Renal cortex interstitium (tissue), 11 donors: ENCODE measurements around the gene RTKN2. TPM values are rescaled to one million over a fixed set of nuclear protein-coding genes. Genes with fewer than 3 reads are reported as not detected.

Experiments
- DNase-seq, 11 donors: peaks; one replicate each; pipeline ENCODE4 v3.0.0-alpha.2; 2013; ENCODE audit warnings: low read depth in 9 of 11, low spot score in 4 of 11; ENCODE audit errors: extremely low read depth in 1 of 11
- polyA plus RNA-seq, 3 donors: library from polyadenylated mRNA; unstranded; fragments of 120-200 nt; gene quantifications; one replicate each; pipeline ENCODE4 v1.2.1, GENCODE V29; 2013; ENCODE audit not compliant: insufficient read length in 3 of 3

Gene RTKN2
- polyA plus RNA-seq, 3 donors = 11.2 to 13.9 (median 11.6) TPM

DNA sequence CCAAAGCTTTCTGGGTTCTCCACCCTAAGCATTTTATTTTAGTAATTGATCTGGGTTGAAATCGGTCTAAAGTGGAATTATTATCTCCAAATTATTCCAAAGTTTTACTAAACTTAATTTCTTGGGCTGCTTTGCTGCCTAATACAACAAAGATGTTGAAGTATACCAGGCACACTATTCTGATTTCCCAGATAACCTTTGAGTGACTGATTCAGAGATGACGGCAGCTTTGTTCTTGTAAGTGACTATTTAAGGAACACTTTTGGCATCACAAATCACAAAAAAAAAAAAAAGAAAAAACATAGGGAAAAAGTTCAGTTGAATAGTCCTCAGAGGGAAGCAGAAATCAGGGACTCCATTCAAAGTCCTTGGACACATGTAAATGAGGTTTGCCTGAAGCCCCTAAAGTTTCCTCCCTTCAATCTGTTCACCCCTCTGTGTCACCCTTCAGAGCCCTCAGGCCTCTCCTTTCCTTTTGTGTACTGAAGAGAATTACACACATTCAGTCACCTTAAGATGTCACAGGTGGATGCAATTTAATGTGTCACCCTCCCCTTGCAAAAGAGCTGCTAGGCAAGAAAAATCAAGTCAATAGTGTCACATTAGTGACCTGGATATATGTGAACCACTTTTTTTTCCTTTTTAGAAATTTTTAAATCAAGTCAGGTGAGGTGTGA is 81.5 kb downstream of the RTKN2 start:
- no peak for DNase-seq

DNA sequence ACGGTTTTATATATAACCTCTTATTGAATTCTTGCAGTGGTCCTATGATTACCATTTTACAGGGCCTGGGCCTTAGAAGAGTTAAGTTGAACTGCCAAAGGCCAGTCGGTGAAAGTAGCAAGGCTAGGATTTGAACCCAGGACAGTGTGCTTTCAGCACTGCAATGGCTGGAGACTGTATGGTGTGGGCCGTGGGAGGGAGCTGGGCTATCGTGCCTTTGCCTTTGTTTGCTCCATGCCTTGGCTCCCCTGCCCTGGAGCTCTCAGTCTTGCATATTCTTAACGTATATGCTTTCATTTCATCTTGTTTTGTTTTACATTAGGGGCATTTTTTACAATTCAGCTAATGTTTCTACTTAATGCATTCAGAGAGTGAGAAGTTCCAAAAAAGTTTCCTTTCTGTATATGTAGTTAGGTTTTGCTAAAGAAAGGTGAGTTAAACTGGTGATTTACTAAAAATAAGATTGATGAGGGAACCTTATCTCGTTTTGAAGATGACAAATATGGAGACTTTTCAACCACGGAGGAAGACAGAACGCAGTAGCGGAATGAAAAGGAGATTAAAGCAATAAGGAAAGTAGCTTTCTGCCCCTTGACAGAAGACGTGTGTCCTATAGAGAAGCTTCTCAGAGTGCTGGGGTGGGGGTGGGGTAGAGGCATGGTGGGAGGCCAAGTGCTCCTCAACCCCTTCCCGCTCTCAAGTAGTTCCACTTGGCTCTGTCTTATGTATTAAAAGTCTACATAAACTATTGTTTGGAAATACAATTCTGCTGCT is 82.5 kb downstream of the RTKN2 start:
- no peak for DNase-seq

DNA sequence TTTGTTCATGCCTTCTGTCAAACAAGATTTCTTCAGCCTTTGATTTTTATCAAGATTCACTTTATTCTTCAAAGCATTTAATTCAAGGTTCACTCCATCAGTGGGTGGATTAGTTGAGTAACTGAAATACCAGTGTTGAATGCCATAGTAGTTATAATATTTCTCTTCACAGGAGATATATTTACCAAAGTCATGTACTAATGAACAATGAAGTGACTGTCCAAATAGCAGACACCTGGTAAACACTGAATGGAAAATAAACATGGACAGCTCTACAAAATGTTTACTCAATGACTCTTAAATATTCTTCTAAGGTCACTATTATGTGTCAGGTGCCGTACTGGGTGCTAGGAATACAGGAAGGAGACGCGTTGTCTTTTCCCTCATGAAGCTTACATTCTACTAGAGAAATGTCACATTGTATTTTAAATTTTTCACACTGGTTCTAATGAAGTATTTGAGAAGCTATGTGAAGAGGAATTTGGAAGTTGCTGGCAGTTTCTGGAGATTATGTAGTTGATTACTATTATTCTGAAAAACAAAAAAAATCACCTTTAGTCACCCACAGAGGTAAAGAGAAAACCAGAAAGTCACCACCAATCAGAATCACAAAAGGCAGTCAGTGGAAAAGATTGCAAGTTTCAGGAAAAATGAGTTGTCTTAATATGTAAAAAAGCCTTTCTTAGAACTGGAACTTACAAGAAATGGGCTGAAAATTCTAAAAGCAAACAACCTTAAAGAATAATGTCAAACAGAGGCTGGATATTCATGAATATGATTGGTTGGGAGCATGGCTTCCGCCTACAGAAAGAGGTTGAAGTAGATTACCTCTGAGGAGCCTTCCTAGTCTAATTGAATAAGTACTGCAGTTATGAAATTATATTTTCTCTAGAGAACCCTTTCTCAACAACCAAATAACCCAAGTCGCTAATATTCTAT is 84.5 kb downstream of the RTKN2 start:
- no peak for DNase-seq

DNA sequence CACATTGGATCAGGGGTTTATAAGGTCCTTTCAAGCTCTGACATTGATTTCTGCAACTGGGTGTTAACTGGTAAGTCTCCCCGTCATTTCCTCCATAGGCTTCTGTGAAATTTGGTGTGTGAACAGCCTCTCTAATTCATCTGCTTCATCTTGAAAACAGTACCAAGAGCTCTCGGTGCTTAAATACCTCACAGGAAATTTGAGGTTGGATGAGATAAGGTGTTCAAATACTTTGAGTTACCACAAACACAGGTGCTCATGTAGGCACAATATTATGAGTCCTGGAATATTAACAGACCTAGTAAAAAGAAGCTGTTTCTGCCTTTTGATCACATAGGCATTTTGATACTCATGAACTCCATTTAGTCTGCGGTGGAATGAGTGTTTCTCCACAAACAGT is 85.2 kb downstream of the RTKN2 start:
- no peak for DNase-seq

DNA sequence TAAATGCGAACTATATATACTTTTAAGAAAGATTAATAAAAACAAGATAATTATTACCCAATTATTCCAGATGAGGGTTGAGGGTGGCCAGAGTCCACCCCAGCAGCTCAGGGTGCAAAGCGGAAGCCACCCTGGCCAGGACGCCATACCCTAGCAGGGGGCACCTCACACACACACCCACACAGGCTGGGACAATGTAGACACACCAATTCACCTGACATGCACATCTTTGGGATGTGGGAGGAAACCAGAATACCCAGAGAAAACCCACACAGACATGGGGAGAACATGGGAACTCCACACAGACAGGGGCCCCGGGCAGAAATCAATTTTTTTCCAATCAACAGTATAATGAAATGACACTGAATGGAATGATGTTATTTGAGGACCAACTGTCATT is 86.0 kb downstream of the RTKN2 start:
- no peak for DNase-seq

DNA sequence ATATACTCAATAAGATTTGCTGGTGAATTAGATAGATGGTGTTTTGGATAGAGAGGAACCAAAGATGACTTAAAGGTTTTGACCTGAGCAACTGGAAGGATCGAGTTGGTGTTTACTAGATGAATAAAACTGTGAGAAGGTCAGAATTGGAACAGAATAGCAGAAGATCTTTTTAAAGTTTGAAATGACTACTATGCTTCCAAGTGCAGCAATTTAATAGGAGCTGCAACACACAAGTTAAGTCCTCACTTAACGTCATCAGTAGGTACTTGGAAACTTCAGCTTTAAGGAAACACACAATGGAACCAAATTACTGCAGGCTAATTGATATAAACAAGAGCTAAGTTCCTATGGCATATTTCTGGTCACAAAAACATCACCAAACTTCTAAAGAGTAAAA is 86.5 kb downstream of the RTKN2 start:
- no peak for DNase-seq

DNA sequence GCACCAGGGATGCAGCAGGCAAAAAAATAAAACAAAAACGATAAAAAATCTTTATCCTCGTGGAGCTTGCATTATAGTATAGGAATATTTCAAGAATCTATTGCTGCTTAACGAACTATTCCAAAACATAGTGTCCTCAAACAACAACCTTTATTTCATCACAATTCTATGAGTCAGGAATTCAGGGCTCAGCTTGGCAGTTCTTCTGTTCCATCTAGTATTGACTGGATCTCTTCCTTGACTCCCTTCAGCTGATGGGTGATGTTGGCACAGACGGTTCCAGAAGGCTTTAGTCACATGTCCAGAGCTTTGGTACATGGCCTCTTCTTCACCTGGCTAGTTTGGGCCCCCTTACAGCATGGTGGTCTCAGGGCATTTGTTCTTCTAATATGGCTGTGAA is 88.0 kb downstream of the RTKN2 start:
- no peak for DNase-seq

DNA sequence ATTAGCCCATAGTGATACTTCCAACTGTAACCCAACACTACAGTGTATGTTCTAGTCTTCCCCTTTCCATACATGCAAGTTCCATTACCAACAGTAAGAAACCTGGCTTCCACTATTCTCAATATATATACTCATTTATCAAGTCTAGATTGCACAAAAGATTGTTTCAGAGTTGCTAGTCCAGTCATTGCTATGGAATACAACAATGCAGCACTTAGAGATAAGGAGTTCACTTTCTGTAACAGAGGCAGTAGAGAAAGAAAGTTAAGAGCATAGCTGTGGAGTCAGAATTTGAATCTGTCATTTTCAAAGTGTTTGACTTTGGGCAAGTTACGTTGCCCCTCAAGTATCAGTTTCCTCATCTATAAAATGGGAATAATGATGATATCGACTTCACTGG is 90.1 kb downstream of the RTKN2 start:
- no peak for DNase-seq

DNA sequence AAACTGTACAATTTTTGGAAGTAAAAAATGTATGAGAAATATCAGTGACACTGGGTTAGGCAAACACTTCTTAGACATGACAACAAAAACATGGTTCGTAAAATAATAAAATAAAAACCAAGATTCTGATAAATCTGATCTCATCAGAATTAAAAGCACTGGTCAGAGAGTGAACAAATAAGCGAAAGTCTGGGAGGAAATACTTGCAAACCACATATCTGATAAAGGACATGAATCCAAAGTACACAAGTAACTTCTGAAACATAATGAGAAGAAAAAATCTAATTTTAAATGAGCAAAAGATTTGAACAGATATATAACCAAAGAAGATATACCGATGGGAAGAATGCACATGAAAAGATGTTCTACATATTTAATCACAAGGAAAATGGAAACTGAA is 91.5 kb downstream of the RTKN2 start:
- DNase-seq = no peak

DNA sequence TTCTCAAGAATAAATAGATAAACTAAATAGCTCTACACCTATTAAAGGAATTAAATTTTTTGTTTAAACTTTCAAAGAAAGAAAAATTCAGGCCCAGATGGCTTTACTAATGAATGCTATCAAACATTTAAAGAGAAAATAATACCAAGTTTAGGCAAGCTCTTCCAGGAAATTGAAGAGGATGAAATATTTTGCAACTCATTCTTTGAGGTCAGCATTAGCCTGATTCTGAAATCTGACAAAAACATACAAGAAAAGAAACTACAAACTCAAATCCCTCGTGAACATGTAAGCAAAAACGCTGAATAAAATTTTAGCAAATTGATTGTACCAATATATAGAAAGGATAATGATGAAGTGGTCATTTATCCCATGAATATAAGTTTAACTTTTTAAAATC is 93.4 kb downstream of the RTKN2 start:
- DNase-seq = no peak

DNA sequence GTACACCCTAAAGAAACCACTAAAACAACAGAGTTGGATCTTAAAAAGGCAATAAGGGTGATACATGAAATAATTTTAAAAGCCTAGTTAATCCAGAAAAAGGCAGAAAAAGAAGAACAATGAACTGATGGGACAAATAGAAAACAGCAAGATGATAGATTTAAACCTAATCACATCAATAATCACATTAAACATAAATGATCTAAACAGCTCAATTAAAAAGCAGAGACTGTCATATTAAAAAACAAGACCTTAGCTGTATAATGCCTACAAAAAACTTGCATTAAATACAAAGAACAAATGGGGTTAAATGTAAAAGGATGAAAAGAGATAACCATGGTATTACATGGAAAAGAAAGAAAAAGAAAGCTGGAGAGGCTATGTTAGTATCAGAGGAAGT is 96.2 kb downstream of the RTKN2 start:
- no peak for DNase-seq

DNA sequence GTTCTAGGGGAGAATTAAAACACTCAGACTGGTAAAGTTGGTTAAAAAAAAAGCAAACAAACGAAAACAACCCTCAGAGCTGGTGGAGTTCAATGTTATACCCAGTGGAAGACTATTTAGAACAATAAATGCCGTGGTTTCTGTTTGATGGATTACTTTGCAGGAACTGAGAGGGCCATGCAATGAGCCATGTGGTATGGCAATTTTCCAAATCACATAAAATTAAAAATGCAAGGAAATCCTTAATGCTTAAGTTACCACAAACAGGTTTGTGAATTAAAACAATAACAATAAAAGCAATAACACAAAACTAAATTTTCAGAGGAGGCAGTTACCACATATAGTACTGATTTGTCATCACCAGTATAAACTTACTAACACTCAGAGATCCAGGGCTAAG is 96.9 kb downstream of the RTKN2 start:
- no peak for DNase-seq

DNA sequence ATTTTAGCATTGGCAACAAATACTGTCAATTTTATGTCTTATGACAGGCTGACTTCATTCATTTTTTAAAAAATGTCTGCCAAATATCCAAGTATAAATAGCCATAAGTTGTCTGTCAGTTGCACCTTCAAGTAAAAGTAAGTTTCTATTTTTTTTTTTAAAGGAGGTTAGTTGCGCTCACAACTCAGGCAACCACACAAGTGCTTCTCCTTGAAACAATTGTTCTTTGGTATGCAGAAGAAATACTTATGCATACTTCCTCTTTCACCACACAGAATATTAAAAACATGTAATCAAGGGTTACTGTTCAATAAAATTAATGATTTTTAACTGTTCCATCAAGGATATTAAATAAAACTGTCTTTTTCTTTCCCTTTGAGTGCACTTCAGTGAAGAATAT is 97.9 kb downstream of the RTKN2 start:
- DNase-seq = no peak

DNA sequence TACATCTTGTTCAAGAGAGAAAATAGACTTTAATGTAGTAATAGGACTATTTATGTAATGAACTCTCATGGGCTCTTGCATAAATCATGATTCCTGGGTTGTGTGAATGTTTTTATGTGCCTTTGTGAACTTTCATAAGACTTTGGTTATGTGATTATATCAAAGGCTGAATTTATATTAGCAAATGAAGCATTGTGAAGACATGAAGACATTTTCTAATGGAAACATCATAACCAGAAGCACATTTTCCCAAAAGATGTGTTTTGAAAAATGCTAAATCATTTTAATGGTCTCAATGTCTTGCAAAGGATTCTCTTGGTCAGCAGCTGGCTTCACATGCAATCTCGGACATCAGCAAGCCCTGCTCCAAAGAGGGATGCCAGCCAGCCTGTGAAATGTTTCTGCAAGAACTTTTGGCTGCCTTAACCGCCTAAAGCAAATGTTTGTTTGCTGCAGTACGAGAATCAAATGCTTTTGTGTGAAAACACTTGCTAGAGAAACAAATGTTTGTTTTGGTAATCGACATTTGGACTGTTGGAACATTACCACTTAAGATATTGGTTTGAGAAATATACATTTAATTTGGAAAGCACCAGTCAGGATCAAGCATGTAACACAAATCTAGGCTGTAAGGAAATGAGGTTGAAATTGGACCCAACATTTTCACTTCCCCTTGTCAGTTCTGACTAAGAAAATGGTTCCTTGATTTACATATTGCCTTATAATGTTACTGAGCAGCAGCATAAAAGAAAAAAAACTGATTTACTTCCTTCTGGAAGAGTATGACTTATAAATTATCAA is 102.1 kb downstream of the RTKN2 start:
- peak; percentile 19 to 60 (median 39) for DNase-seq

DNA sequence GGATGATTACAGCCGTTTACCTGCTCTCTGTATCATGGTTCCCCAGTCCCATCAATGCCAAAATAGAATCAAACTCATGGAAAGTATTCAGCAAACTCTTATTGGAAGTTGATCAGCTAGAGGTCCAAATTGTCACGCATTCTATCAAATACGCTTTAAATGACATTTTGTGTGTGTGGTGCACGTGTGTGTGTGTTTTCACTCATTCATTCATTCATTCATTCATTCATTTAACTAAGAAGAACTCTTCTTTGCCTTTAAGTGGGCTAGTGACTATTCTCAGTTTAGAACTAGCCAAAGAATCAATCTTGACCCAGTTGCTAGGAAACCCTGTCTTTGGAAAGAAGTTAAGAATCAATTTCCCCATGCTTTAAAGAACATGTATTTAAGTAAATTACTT is 102.8 kb downstream of the RTKN2 start:
- no peak for DNase-seq

DNA sequence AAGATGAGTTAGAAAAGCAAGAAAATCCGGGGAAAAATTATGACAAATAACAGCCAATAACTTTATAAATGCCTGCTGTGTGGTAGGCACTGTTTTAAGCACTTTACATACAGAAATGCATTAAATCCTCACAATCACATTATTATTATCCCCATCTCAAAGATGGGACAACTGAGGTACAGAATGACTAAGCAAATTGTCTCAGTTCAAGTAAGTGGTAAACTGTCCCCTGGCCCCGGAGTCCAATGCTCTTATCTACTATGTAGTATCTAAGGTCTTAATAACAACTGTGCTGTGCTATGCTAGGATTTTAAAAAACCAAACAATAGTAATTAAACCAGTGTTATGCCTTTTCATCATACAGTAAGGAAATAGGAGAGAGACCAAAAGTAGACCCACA is 105.6 kb downstream of the RTKN2 start:
- no peak for DNase-seq

DNA sequence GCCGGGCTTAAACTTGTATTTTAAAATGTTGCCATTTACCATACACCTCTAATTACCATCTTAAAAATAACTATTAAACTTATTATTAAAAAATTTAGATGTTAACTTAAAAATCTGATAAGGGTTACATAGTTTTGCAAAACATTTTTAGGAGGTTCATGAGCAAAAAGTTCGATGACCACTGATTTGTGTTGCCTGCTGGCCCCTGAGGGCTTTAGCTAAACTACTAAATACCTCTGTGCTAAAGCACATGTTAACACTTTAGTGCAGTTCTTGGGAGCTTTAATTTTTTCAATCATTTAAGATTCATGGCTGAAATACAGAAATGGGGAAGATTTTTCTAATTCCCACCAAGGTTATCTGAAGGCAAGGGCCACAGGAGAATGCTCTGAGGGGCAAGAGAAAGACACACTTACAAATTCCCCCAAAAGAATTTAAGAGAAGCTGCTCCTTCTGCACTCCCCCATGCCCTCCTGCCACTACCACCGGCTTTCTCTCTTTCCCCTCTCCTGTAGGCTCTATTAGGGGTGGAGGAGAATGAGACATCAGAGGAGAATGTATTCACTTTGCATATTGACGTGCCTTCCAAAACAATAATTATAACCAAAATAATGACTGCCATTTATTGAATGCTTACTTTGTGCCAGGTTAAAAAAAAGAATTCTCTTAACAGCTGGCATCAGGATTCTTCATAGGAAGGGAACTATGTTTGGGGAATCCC is 106.2 kb downstream of the RTKN2 start:
- DNase-seq = no peak

DNA sequence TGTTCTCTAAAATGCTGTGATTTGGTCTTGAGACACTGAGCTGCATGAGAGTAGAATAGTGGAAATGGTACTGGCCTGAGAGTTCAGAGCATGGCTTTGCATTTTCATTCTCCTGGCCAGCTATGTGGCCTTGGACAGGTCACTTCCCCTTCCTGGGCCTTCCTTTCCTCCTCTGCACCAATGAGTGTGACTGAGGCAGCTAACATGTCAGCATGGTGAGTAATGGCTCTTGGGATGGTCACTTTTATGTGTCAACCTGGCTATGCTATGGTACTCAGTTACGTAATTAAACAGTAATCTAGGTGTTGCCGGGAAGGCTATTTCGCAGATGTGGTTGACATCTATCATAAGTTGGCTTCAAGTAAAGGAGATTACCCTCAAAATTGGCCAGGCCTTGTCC is 109.3 kb downstream of the RTKN2 start:
- no peak for DNase-seq
